ENCODE results near the gene DIDO1. TPM values are rescaled to one million over a fixed set of nuclear protein-coding genes. Genes with fewer than 3 reads are reported as not detected.

The DIDO1 gene
- total and polyA plus RNA-seq, 2 of the 13 experiments (the other 11 are each of a cell fraction or from before 2014, with no cell fraction given): 75.0 to 75.1 TPM

DNA sequence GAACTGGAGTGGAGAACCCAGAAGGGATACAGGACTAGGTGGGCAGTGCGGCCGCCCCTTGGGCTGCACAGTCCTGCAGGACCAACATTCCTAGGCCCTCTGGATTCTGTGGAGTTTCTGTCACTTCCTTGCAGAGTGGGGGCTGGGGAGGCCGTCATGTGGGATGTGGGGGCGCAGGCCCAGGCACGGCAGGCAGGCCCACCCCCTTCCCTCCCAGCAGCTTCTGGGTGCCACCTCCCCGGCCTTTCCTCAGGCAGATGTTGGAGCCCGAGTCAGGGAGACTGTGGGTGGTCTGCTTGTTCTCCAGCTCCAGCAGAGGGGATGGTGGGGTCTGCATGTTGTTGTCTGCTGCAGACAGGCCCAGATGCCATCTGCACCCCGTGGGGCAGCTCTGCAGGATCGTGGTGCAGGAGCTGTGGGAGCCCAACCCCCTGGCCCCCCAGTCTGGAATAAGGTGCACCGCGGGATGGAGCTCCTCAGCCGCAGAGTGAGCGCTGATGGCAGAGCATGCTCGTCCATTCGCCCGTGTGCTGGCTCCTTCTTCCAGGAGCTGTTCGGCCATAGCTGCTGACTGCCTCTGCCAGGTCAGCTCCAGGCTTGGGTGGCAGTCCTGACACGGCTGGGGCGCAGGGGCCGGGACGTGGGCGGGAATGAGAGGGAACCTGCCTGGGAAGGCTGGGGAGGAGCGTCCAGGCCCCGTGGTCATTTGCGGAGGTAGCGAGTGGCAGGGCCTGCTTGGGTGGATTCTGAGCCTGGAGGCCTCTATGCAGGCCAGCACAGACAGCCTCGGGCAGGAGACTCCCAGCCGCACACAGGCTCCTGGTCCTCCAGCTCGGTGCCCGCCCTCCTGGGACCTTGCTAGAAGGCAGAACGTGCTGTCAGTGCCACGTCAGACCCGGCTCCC lies 44.3 kb upstream of the DIDO1 start (continued):
- TF ChIP-seq, protein P1, sequence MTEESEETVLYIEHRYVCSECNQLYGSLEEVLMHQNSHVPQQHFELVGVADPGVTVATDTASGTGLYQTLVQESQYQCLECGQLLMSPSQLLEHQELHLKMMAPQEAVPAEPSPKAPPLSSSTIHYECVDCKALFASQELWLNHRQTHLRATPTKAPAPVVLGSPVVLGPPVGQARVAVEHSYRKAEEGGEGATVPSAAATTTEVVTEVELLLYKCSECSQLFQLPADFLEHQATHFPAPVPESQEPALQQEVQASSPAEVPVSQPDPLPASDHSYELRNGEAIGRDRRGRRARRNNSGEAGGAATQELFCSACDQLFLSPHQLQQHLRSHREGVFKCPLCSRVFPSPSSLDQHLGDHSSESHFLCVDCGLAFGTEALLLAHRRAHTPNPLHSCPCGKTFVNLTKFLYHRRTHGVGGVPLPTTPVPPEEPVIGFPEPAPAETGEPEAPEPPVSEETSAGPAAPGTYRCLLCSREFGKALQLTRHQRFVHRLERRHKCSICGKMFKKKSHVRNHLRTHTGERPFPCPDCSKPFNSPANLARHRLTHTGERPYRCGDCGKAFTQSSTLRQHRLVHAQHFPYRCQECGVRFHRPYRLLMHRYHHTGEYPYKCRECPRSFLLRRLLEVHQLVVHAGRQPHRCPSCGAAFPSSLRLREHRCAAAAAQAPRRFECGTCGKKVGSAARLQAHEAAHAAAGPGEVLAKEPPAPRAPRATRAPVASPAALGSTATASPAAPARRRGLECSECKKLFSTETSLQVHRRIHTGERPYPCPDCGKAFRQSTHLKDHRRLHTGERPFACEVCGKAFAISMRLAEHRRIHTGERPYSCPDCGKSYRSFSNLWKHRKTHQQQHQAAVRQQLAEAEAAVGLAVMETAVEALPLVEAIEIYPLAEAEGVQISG (CRISPR knock-in tag; IDR thresholded peaks at IDR 0.05): peak; percentile 66
- TF ChIP-seq, protein P2, sequence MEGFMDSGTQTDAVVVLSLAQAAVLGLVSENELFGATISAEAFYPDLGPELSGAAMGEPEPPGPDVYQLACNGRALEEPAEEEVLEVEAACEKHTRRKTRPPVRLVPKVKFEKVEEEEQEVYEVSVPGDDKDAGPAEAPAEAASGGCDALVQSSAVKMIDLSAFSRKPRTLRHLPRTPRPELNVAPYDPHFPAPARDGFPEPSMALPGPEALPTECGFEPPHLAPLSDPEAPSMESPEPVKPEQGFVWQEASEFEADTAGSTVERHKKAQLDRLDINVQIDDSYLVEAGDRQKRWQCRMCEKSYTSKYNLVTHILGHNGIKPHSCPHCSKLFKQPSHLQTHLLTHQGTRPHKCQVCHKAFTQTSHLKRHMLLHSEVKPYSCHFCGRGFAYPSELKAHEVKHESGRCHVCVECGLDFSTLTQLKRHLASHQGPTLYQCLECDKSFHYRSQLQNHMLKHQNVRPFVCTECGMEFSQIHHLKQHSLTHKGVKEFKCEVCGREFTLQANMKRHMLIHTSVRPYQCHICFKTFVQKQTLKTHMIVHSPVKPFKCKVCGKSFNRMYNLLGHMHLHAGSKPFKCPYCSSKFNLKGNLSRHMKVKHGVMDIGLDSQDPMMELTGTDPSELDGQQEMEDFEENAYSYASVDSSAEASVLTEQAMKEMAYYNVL (CRISPR knock-in tag; IDR thresholded peaks at IDR 0.05; ENCODE audit: borderline replicate concordance): peak; percentile 87; the same call in 1 of the 2 replicates
- TF ChIP-seq MLXIP (CRISPR knock-in tag; IDR thresholded peaks at IDR 0.05; ENCODE audit: borderline replicate concordance) (no peak), PAX8 (CRISPR knock-in tag; IDR thresholded peaks at IDR 0.05; ENCODE audit: borderline replicate concordance) (peak; percentile 58; the same call in 1 of the 2 replicates), RARG (CRISPR knock-in tag; IDR thresholded peaks at IDR 0.05; ENCODE audit: low read depth) (peak; percentile 30; the same call in 1 of the 2 replicates), CBX2 (IDR thresholded peaks at IDR 0.05; ENCODE audit: low read depth, low read length) (no peak), CBX2 (CRISPR knock-in tag; IDR thresholded peaks at IDR 0.05; ENCODE audit: low read depth) (0 out of 2 replicates have a peak, but pooled peaks have one; percentile 79), HNF4A (CRISPR knock-in tag; IDR thresholded peaks at IDR 0.05) (no peak), ZKSCAN1 (IDR thresholded peaks at IDR 0.05; ENCODE audit: low read length) (no peak), MIER2 (CRISPR knock-in tag; IDR thresholded peaks at IDR 0.05) (0 out of 2 replicates have a peak, but pooled peaks have one; percentile 45), HIC2 (CRISPR knock-in tag; IDR thresholded peaks at IDR 0.05; ENCODE audit: low read depth) (peak; percentile 22; the same call in 1 of the 2 replicates), FIP1L1 (IDR thresholded peaks at IDR 0.05; ENCODE audit: borderline replicate concordance, insufficient read depth, low read depth, low read length) (no peak), ZNF484 (CRISPR knock-in tag; IDR thresholded peaks at IDR 0.05; ENCODE audit: borderline replicate concordance, low read depth) (no peak), WIZ (CRISPR knock-in tag; IDR thresholded peaks at IDR 0.05) (peak; percentile 73; the same call in 1 of the 2 replicates), ZNF660 (CRISPR knock-in tag; IDR thresholded peaks at IDR 0.05; ENCODE audit: borderline replicate concordance, low read depth) (no peak)
- TF ChIP-seq, protein P3, sequence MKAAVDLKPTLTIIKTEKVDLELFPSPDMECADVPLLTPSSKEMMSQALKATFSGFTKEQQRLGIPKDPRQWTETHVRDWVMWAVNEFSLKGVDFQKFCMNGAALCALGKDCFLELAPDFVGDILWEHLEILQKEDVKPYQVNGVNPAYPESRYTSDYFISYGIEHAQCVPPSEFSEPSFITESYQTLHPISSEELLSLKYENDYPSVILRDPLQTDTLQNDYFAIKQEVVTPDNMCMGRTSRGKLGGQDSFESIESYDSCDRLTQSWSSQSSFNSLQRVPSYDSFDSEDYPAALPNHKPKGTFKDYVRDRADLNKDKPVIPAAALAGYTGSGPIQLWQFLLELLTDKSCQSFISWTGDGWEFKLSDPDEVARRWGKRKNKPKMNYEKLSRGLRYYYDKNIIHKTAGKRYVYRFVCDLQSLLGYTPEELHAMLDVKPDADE (CRISPR knock-in tag; IDR thresholded peaks at IDR 0.05): no peak

Data from HepG2 (cell line).